ENCODE data around the gene CDC42SE1. TPM values are rescaled to one million over a fixed set of nuclear protein-coding genes. Genes with fewer than 3 reads are reported as not detected.
A peak's percentile ranks its signal among the peaks of the same experiment; 100 is the strongest.

Gene CDC42SE1
- total and polyA plus RNA-seq, 9 of the 15 experiments (the other 6 are each of a cell fraction or from before 2014, with no cell fraction given): 78.1 to 189 (median 114) TPM

DNA sequence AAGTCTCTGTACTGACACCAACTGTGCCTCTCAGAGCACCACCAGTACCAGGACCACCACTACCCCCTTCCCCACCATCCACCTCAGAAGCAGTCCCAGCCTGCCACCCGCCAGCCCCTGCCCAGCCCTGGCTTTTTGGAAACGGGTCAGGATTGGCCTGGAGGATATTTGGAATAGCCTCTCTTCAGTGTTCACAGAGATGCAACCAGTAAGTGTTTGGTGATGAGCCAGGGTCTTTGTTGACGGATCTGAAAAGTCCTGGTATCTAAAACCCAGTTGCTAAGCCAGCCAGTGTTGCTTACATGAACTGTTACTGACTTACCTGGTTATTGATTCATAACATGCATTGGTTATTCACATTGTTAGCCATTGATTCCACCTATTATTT, 10.8 kb downstream of the CDC42SE1 start (continued):
- TF ChIP-seq ZBTB8A (IDR thresholded peaks at IDR 0.05; ENCODE audit: partially characterized antibody): no peak
- TF ChIP-seq NCOA1 (IDR thresholded peaks at IDR 0.05; ENCODE audit: low read depth): no peak
- TF ChIP-seq CREM (IDR thresholded peaks at IDR 0.05; ENCODE audit: low read depth): no peak
- TF ChIP-seq PHTF2 (CRISPR knock-in tag; IDR thresholded peaks at IDR 0.05): no peak
- TF ChIP-seq SP1 (CRISPR knock-in tag; IDR thresholded peaks at IDR 0.05): no peak
- TF ChIP-seq SMARCA5 (IDR thresholded peaks at IDR 0.05): no peak
- no peak for TF ChIP-seq MYBL2 (IDR thresholded peaks at IDR 0.05; ENCODE audit: low read depth)
- no peak for TF ChIP-seq MYBL2 (CRISPR knock-in tag; IDR thresholded peaks at IDR 0.05; ENCODE audit: borderline replicate concordance)
- 0 out of 2 replicates have a peak, but pooled peaks have one; percentile 5 for TF ChIP-seq SMC3 (conservative IDR thresholded peaks at IDR 0.05; ENCODE audit: insufficient read depth, low read depth, low read length)
- TF ChIP-seq CBFA2T3 (IDR thresholded peaks at IDR 0.05): no peak
- peak; percentile 50; the same call in 1 of the 2 replicates for TF ChIP-seq ZBTB7A (IDR thresholded peaks at IDR 0.05; ENCODE audit: borderline replicate concordance, control insufficient read depth, low read depth, low read length)
- no peak for TF ChIP-seq CEBPG (CRISPR knock-in tag; IDR thresholded peaks at IDR 0.05)
- TF ChIP-seq CEBPG (tag; conservative IDR thresholded peaks at IDR 0.05 in 1 of 2, IDR thresholded peaks at IDR 0.05 in 1 of 2): 0 out of 4 replicates have a peak, but pooled peaks of 1 of the 2 experiments have one; percentile 29
- TF ChIP-seq, protein P1, sequence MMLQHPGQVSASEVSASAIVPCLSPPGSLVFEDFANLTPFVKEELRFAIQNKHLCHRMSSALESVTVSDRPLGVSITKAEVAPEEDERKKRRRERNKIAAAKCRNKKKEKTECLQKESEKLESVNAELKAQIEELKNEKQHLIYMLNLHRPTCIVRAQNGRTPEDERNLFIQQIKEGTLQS (IDR thresholded peaks at IDR 0.05): no peak
- TF ChIP-seq, protein P1 (CRISPR knock-in tag; conservative IDR thresholded peaks at IDR 0.05): no peak
- no peak for TF ChIP-seq CCAR2 (IDR thresholded peaks at IDR 0.05; ENCODE audit: low read depth, low read length)
- no peak for TF ChIP-seq SLC30A9 (CRISPR knock-in tag; IDR thresholded peaks at IDR 0.05)
- 0 out of 2 replicates have a peak, but pooled peaks have one; percentile 66 for TF ChIP-seq CBFB (CRISPR knock-in tag; IDR thresholded peaks at IDR 0.05)
- TF ChIP-seq NFATC3 (IDR thresholded peaks at IDR 0.05): no peak
- no peak for TF ChIP-seq ARID3B (CRISPR knock-in tag; IDR thresholded peaks at IDR 0.05; ENCODE audit: borderline replicate concordance)
- no peak; a peak in 1 of 6 replicates for TF ChIP-seq CTCF (IDR thresholded peaks at IDR 0.05 in 2 of 3, conservative IDR thresholded peaks at IDR 0.05 in 1 of 3; ENCODE audit: insufficient read depth in 2 of 3, low read depth in 1 of 3, low read length in 3 of 3)
- 0 out of 2 replicates have a peak, but pooled peaks have one; percentile 46 for TF ChIP-seq ETV5 (CRISPR knock-in tag; IDR thresholded peaks at IDR 0.05; ENCODE audit: low read depth)
- no peak for TF ChIP-seq ZNF184 (CRISPR knock-in tag; IDR thresholded peaks at IDR 0.05)
- no peak for TF ChIP-seq ZKSCAN3 (CRISPR knock-in tag; IDR thresholded peaks at IDR 0.05)

Measured in K562 (cell line).